Ecto neural progenitor cell (in vitro differentiated cells): ENCODE data around the gene SPINDOC.
"Not testable (repeated sequence)": the region's sequence is repeated elsewhere in the genome, so short reads cannot be mapped to it uniquely, and the experiment has no call there.

Source experiments
- DNase-seq: peaks from one replicate; pipeline ENCODE4 v3.0.0-alpha.2; 2018; ENCODE audit warnings: low spot score

The SPINDOC gene

GRCh38 chr11:63855975-63856374 is 42.7 kb downstream of the SPINDOC start:
- DNase-seq = no peak

GRCh38 chr11:63858628-63859550 is 45.6 kb downstream of the SPINDOC start:
- no peak for DNase-seq

- no peak for DNase-seq
Measured at GRCh38 chr11:63862923-63863322, 49.7 kb downstream of the SPINDOC start.

- not testable (repeated sequence) for DNase-seq
Measured at GRCh38 chr11:63863620-63864019, 50.4 kb downstream of the SPINDOC start.

- DNase-seq = no peak
Measured at GRCh38 chr11:63866211-63866610, 53.0 kb downstream of the SPINDOC start.

GRCh38 chr11:63867511-63867910 is 54.3 kb downstream of the SPINDOC start:
- no peak for DNase-seq

GRCh38 chr11:63868399-63869064 is 55.3 kb downstream of the SPINDOC start:
- no peak for DNase-seq

- DNase-seq = no peak
Measured at GRCh38 chr11:63869171-63869591, 55.9 kb downstream of the SPINDOC start.

- DNase-seq = no peak
Measured at GRCh38 chr11:63869683-63870082, 56.4 kb downstream of the SPINDOC start.

- no peak for DNase-seq
Measured at GRCh38 chr11:63870351-63871140, 57.3 kb downstream of the SPINDOC start.

- peak; percentile 66 for DNase-seq
Measured at GRCh38 chr11:63871962-63872799, 58.9 kb downstream of the SPINDOC start.

- DNase-seq = no peak
Measured at GRCh38 chr11:63872800-63873197, 59.5 kb downstream of the SPINDOC start.

- DNase-seq = no peak
Measured at GRCh38 chr11:63873311-63873710, 60.1 kb downstream of the SPINDOC start.

GRCh38 chr11:63874511-63874910 is 61.3 kb downstream of the SPINDOC start:
- no peak for DNase-seq

GRCh38 chr11:63875506-63876065 is 62.3 kb downstream of the SPINDOC start:
- DNase-seq = no peak

- no peak for DNase-seq
Measured at GRCh38 chr11:63876616-63877015, 63.4 kb downstream of the SPINDOC start.
